HL-60/S4 treated with phorbol 12-myristate 13-acetate at 8.2 ng/mL for 4 days and 3 days (cell line): ENCODE data around the gene CAPN15.

Experiments used
- in situ Hi-C: fragments of 300-500 bp; cut with MboI; formaldehyde crosslinking; loops from 2 replicates; pipeline ENCODE4 v1.15.0; 2022; ENCODE audit warnings: low sequenced_read_pairs

The CAPN15 gene

DNA sequence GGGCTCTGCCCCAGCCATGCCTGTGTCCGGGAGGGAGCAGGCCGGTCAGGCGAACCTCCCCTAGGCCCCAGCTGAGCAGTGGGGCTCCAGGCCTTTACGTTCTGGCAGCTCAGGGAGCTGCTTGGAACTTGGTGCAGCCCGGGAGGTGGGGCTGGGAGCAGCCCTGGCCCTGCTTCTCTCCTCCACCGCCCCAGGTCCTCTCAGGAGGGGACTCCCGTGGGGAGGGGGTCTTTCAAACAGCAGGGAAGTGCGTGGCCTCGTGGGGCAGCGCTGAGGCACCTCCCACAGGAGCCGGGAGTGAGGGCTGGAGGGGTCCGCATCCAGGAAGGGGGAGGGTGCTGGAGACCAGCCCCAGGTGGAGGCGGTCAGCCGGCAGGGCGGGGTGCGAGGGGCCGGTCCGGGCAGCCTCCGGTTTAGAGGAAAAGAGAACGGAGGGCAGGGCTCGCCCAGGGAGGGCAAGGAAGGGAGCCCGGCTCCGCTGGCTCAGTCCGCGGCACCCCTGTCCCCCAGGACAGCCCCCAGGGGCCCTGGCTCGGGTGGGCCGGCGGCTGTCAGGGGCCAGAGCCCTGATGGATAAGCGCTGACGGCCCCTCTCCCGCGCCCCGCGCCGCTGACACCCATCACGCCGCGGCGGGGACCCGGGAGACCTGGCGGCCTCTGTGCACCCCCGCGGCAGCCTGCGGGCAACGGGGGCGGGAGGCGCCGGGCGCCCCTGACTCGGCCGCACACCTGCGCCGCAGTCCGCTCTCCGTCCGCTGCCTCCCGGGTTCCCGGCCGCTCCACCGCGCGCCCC, 32.1 kb downstream of the CAPN15 start:
- in situ Hi-C loops = no loop called here

DNA sequence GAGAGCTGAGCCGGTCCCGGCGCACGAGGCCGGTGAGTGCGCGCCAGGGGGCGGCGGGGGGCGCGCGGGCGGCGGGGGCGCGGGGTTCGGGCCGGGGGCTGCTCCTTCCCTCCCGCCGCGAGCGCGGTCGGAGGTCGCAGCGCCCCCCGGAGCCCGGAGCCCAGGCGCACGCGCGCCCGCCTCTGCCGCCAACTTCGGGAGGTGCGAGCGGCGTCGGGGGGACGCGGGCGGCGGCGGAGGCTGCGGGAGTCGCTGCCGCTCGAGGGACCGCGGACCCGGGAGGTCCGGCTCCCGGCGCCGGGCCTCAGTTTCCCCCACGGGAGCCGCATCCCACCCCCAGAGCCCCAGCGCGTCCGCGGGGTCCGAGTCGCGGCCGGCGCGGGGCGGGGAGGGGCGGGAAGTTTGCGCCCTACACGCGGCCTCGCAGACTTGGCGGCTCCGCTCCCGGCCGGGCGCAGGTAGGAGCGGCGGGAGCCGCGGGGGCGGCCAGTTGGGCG, 32.7 kb downstream of the CAPN15 start, which contains the start of gene PRR35:
Gene PRR35 (plus strand): TSS at position 191 of the 497 bp plus-strand sequence. CDS start 2,901 bp downstream, outside the sequence.
- in situ Hi-C loops = no loop called here

DNA sequence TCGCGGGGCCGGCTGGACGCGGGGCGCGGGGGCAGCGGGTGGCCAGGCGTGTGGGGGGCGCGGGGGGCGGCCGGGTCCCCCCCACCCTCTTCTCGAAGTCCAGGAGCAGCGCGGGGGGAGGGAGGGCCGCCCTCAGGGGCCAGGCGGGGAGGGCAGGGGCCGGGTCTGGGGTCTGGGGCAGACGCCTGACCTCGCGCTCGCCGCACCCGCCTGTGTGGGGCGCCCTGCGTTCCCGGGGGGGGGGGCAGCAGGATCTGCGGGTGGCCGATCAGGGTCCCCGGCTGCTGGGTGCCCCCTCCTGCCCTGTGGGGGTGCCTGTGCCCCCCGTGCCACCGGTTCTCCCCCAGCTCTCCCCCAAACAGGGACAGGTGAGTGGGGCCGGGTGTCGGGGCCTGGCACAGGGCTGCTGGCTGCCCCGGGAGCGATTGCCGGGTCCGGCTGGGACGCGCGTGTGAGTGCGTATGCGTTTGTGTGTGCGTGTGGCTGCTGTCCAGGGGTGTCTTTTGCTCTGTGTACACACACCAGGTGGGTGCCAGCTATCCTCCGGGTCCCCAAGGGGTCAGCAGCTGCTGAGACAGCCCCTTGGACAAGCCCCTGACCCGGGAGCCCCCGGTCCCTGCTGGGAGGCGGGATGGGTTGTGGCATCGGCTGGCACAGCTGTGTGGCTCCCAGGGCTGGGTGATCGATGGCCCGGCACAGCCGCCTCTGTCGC, 33.3 kb downstream of the CAPN15 start:
- in situ Hi-C loops = no loop called here

DNA sequence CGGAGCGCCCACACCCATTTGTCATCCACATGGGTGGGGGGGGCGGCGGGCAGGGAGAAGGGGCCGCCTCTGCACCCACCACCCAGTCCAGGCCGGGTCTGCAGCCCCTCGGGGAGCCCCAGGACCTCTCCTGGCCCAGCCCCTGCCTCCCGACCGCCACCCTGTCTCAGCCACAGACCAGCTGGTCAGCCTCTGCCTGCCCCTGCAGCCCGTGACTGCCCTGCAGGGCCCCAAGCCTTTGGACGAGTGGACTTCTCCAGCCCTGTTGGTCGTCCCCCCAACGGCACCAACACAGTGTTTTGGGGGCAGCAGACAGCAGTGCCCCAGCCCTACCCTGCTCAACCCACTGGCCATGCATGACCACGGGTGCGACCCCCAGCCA, 33.9 kb downstream of the CAPN15 start:
- in situ Hi-C loops = no loop called here

DNA sequence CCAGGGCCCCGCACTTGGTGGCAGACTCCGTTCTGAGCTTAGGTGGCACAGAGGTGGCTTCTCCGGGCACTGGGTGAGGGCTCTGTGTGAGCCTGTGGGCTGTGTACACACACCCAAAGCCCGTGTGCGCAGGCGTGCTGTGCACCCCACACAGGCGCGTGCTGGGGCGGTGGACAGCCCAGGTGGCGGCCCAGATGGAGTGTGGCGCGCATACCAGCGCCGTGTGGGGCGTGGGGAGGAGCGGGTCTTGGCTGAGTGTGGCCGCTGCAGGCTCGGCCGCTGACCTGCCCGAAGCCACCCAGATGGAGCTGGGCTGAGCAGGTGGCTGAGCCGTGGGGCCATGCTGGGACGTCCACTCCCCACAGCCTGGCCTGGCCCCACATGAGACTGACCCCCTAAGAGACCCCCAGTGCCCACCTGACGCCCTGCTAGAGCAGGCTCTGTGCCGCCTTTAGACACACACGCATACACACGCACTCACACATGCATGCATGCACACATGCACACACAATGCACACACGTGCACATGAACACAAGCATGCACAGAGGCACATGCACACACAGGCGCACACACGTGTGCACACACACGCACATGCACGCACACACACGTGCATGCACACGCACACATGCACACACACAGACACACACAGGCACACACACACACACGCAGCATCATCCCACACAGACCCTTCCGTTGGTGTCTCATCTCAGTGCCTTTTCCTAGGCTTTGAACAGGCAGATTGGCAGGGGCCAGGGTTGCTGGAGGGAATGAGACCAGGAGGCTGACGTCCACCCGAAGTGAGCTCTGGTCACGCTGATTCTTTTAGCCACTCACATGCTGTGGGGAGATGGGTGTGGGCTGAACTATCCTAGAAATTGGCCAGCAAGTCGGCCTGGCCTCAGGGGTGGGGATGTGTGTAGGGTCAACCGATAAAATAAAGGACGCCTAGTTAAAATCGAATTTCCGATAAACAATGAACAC, 34.7 kb downstream of the CAPN15 start:
- in situ Hi-C loops = no loop called here

DNA sequence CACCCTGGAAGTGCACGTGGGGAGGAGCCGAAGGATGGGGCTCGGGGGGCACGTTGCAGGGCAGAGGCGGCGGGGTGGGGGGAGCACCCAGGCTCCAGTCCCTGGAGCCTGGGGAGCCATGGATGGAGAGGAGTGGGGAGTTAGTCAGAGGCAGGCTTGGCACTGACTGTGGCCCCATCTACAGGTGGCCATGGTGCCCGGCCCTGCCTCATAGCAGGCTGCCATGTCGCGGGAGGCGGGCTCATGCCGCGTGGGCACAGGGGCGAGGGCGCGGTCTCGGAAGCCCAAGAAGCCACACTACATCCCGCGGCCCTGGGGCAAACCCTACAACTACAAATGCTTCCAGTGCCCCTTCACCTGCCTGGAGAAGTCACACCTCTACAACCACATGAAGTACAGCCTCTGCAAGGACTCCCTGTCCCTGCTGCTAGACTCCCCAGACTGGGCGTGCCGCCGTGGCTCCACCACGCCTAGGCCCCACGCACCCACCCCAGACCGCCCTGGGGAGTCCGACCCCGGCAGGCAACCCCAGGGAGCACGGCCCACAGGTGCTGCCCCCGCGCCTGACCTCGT, 35.6 kb downstream of the CAPN15 start:
- in situ Hi-C loops = no loop called here

DNA sequence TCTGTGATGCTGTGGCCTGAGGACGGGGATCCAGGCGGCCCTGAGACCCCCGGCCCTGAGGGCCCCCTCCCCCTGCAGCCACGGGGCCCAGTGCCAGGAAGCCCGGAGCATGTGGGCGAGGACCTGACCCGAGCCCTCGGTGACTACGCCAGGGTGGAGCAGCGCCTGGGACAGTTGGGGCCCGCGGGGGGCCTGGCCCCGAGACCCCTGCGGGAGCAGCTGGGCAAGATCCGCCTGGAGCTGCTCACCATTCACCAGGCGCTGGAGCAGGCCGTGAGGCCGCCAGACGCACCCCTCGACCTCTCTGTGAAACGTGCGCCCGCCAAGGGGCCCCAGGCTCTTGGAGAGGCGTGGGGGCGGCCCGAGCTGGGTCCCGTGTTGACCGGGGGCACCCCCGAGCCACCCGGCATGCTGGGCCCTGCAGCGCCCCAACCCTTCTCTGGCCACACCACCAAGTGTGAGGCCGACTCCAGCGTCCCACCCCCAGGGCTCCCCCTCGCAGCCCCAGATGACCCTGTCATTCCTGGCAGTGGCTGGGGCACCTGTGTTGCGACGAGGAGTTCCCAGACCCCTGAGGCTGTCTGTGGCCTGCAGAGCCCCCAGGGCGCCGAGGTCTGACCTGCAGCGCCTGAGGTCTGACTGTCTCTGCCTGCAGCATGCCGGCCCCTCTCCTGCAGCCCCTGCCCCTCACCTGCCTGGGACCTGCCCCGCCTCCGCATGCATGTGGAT, 37.3 kb downstream of the CAPN15 start:
- in situ Hi-C loops = no loop called here

DNA sequence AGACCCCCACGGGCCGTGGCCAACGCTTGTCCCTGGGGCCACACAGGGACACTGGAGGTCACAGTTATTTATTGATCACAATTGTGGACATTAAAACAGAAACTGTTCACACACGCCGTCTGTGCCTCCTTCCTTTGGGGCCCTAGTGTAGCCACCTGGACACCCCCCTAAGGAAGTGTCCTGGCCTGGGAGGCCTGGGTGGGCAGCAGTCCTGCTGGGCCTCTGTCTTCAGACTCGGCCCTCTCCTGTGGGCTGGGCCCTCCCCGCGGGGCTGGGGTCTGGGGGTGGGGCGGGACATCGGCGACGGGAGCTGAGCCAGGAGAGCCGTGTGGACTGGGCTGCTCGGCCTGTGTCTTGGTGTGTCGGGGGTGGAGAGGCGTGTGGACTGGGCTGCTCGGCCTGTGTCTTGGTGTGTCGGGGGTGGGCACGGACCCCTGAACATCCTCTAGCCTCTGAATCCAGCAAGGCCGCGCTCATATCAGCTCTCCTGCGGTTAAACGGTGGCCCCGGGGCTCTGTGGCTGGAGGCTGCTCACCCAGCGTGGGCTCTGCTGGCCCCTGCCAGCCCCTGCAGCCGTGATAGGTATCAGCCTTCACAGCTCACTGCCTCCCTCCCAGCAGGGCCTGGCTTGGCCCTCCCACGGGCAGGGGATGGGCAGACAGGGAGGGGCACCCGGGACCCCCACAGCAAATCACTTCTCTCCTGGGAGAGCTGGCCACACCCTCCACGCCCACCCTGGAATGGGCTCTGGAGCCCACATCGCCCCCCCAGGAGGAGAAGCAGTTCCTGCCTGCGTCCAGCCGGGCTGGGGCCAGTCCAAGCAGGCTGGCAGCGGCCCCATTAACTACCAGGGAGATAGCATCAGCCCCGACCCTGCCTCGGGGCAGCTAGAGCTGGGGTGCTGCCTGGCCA, 38.2 kb downstream of the CAPN15 start:
- in situ Hi-C loops = no loop called here

DNA sequence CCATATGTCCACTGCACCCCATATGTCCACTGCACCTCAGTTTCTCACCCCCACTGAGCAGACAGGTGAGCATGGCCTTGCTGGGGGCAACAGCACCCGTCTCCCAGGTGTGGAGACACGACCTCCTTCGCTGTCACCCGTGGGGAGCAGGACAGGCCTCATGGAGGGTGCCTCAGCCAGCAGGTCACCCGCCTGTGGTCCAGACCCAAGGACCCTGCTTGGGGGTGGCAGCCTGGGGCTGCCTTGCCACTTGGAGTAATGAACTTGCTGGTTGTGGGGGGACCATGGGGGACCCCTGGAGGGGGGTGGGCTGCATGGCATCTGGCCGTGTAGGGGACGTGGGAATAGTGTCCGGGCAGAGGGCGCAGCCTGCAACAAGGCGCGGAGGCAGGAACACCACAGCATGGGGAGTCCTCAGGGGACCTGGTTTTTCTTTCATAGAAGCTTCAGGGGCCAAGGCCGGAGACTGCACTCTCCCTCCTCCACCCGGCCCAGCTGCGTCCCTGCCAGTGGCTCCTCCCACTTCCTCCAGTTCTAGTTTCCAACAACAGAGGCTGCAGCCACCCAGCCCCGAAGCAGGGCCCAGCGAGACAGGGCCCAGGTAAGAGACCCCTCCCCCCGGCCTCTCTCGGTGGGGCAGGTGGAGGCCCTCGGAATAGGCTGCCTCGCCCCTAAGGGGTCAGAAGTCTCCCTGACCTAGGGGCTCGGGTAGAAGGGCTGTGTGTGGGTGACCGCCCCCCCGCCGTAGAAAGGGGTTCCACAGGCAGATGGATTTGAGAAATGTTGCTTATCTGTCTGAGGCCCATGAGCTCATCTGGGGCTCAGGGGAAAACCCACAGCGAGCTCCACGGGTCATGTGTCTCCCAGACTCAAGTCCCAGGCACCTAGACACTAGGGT, 39.2 kb downstream of the CAPN15 start, which contains the start of gene NHLRC4:
Gene NHLRC4 (plus strand): TSS at position 531 of the 898 bp plus-strand sequence. CDS start 1,043 bp downstream, outside the sequence.
- in situ Hi-C loops = no loop called here

DNA sequence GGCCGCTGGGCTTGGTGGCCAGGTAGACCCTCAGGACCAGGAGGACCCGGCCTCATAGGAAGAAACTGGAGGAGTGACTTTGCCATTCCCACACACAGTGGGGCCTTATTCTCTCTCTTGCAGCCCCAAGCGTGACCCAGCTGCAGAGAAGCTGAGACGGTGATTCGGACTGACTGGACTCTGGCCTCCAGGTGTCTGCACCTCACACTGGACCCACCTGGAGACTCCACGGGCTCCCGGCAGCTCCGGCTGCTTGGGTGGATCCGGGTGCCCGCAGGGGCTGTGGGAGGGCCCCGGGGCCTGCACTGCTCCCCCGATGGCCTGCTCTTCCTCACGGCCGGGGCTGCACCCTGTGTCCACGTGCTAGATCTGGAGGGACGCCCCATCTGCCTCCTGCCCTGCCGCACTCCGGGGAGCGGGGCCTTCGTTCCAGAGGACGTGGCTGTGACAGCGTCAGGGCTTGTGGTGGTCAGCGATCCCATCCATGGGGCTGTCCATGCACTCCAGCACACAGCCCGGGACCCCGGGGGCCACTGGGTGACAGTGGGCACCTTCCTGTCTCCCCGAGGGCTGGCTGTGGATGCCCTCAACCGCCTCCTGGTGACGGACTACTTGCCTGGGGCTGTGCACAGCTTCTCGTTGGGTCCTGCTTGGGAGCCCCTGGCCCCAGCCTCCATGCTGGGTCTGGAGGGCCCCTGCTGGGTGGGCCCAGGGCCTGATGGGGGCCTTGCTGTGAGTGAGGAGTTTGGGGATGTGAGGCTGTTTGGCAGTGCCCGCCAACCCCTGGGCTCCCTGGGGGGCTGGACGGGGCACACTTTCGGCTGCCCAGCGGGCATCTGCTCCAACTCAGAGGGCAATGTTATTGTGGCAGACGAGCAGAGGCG, 40.1 kb downstream of the CAPN15 start:
- in situ Hi-C loops = no loop called here

DNA sequence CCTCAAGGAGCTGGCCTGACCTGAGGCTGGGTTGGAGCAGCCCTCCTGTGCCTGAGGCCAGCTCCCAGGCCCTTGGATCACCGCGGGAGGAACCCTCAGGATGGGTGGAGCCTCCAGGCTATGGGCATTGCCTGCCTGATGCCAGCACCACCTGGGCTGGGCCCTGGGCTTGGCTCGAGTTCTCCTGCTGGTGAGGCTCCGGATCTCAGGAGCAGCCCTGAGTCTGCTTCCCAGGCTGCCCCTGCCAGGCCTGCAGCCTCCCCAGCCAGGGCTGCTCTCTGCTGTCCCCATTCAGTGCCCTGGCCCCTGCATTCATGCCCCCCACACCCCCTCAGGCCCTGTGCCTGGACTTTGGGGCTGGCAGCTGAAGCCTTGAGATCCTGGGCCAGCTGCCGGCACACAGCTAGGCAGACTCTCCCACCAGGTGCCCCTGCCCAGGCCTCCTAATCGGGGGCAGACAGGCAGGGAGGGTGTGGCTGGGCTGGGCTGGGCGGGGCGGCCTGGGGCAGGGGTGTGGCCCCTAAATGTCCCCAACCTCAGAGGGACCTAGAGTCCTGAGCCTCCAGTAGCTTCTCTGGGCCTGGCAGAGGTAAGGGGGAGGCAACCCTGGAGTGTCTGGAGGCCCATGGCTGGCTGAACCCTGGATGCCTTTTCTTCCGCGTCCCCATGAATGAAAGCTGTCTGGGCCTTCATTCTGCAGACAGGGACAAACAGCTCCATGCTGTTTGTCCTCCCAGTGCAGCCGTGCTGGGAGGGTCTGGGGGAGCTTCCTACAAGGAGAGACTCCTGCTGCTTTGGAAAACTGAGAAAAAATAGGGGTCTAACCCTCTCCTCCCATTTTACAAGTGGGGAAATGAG, 41.1 kb downstream of the CAPN15 start:
- in situ Hi-C loops = no loop called here

DNA sequence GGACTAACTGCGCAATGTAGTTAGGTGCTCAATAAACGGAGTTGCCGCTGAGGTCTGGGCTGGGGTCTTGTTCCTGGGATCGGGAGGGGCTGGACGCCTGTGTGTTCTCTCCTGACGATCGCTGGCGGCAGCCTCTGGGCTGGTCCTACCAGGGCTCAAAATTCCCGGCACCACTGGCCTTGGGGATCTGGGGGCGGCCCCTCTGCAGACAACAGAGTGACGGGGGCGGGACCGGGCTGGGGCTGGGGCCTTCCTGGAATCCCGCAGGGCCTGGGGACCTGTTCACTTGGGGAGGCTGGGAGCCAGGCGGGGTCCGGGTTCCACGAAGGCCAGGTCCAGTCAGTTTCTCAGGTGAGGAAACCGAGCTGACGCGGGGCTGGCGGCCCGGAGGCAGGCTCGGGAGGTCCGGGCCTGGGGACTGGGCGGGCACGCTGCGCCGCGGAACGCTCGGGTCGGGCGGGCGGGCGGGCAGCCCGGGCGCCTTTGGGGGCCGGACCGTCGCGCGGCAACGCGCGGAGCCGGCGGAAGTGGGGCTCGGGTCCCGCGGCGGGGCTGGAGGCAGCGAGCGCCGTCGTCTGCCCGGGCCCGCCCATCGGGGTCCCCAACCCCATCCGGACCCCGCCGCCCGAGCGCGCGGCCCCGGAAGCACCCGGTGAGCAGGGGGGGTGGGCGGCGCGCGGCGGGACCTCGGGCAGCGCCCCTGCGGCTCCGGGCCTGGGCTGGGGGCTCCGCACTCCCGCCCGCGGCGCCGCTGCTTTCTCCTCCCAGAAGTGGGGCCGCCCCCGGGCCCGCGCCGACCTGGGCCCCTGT, 42.1 kb downstream of the CAPN15 start, which contains the start of gene PIGQ:
Gene PIGQ (plus strand): TSS at position 524 of the 810 bp plus-strand sequence. CDS start 4,107 bp downstream, outside the sequence.
- in situ Hi-C loops = no loop called here

DNA sequence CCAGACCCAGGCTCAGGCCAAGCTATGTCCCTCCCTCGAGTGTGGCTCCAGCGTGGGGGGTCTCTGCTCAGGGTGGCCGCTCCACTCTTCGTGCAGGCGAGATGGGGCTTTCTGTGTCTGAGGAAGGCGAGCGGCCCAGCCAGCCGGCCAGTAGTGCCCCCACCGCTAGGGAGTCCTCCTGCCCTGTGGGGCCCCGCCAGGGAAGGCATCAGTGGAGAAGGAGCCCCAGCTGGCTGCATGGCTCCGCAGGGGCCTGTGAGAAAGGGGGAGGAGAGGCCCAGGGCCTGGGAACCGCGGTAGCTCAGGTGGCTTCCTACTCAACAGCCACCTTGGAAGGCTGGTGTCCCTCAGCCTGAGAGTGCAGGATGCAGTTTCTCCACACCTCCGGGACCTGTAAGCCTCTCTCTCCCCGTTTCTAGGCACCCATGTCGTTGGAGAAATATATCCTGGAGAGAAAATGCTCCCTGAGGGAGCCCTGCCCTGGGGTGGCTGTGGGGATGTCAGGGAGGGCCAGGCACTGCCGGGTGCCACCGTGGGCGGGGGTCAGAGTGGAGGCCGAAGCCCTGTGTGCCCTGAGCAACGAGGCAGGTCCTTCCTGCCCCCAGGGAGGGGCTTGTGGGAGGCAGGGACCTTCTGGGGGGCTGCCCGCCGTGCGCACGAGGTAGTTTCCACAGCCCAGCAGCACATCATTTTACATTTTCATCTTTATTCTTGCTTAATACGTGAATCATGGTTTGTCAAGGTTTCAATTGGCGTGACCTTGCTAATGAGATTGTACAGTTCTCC, 45.5 kb downstream of the CAPN15 start:
- in situ Hi-C loops = no loop called here
